H1 (cell line): ENCODE data around the gene SLC1A4. TPM values are rescaled to one million over a fixed set of nuclear protein-coding genes. Genes with fewer than 3 reads are reported as not detected.
A peak's percentile ranks its signal among the peaks of the same experiment; 100 is the strongest.

Source experiments
- ATF3 ChIP-seq: IDR thresholded peaks from 2 replicates; pipeline ENCODE4 v1.6.1; 2011; ENCODE audit warnings: low read depth, mild to moderate bottlenecking, low read length; ENCODE audit not compliant: insufficient read depth
- BCL11A ChIP-seq, 2 experiments: IDR thresholded peaks; one replicate each; pipeline ENCODE4 v1.6.1; 2011; ENCODE audit warnings: low read depth in 2 of 2, low read length in 2 of 2, mild to moderate bottlenecking in 2 of 2
- EGR1 ChIP-seq: IDR thresholded peaks from 2 replicates; pipeline ENCODE4 v1.6.1; 2011; ENCODE audit warnings: low read depth, low read length, borderline replicate concordance
- EP300 ChIP-seq, 2 experiments: IDR thresholded peaks; 1 replicate in 1 of 2; 2 replicates in 1 of 2; pipeline ENCODE4 v1.6.1; 2011 to 2012; ENCODE audit warnings: low read depth in 2 of 2, low read length in 2 of 2, mild to moderate bottlenecking in 2 of 2, borderline replicate concordance in 1 of 2, inconsistent platforms in 1 of 2, moderate library complexity in 1 of 2
- GABPA ChIP-seq: IDR thresholded peaks from 2 replicates; pipeline ENCODE4 v1.6.1; 2011; ENCODE audit warnings: mild to moderate bottlenecking, low read length, moderate library complexity, borderline replicate concordance; ENCODE audit not compliant: insufficient read depth
- GTF2F1 ChIP-seq: IDR thresholded peaks from 2 replicates; pipeline ENCODE4 v1.6.1; 2012; ENCODE audit warnings: low read depth, low read length, improper control_type of control experiment, borderline replicate concordance
- KDM5A ChIP-seq: fragments of 200-600 bp; IDR thresholded peaks from 2 replicates; pipeline ENCODE4 v1.7.1; 2012; ENCODE audit warnings: mild to moderate bottlenecking, low read length, inconsistent platforms, mixed read lengths
- NRF1 ChIP-seq: IDR thresholded peaks from 2 replicates; pipeline ENCODE4 v1.6.1; 2011; ENCODE audit warnings: mild to moderate bottlenecking, low read depth, low read length, improper control_type of control experiment
- RAD21 ChIP-seq, 2 experiments: IDR thresholded peaks in 1 of 2; conservative IDR thresholded peaks in 1 of 2; 2 replicates each; pipeline ENCODE4 v1.6.1; 2011; ENCODE audit warnings: low read depth in 2 of 2, low read length in 2 of 2, improper control_type of control experiment in 1 of 2, inconsistent platforms in 1 of 2, mild to moderate bottlenecking in 1 of 2, moderate library complexity in 1 of 2
- RFX5 ChIP-seq: IDR thresholded peaks from 2 replicates; pipeline ENCODE4 v1.6.1; 2011; ENCODE audit warnings: low read depth, low read length, improper control_type of control experiment, borderline replicate concordance
- SP1 ChIP-seq: IDR thresholded peaks from 2 replicates; pipeline ENCODE4 v1.6.1; 2011; ENCODE audit warnings: low read depth, low read length
- SP2 ChIP-seq: IDR thresholded peaks from 2 replicates; pipeline ENCODE4 v1.6.1; 2012; ENCODE audit warnings: mild to moderate bottlenecking, low read length, inconsistent platforms
- SP4 ChIP-seq: IDR thresholded peaks from 2 replicates; pipeline ENCODE4 v1.6.1; 2012; ENCODE audit warnings: low read length, inconsistent platforms
- TAF7 ChIP-seq: optimal IDR thresholded peaks from 2 replicates; pipeline ENCODE3; 2011; ENCODE audit warnings: low read depth, mild to moderate bottlenecking, inconsistent platforms, low read length, moderate library complexity, borderline replicate concordance
- TEAD4 ChIP-seq: IDR thresholded peaks from 2 replicates; pipeline ENCODE4 v1.6.1; 2012; ENCODE audit warnings: low read depth, low read length, inconsistent platforms, mixed read lengths
- polyA plus RNA-seq, 7 experiments: library from polyadenylated mRNA; depleted of rRNA in 3 of 7; stranded (reverse) in 5 of 7; unstranded in 2 of 7; fragments of >200 nt in 5 of 7; fragments of 200-250 nt in 2 of 7; gene quantifications; 1 replicate in 5 of 7; 2 replicates in 1 of 7; 4 replicates in 1 of 7; pipeline versions ENCODE4 v1.2.1 to v1.2.3, GENCODE V29; 2011 to 2013; ENCODE audit warnings: missing spikeins in 2 of 7, mixed read lengths in 2 of 7
- total RNA-seq: library from RNA; stranded (reverse); fragmentation: NEBNext Ultra II Directional; extraction: Animal tissue kit (Norgen Biotek cat#: 25700); gene quantifications from 2 replicates; pipeline ENCODE4 v1.2.1, GENCODE V29; 2021

The SLC1A4 gene
- total and polyA plus RNA-seq, 2 of the 8 experiments (the other 6 are each of a cell fraction or from before 2014, with no cell fraction given) = 0.44 to 0.86 TPM

GRCh38 chr2:65049010-65049639, 59.9 kb downstream of the SLC1A4 start (continued):
- no peak for TF ChIP-seq RAD21 (IDR thresholded peaks at IDR 0.05 in 1 of 2, conservative IDR thresholded peaks at IDR 0.05 in 1 of 2; ENCODE audit: low read depth in 2 of 2, low read length in 2 of 2)
- 0 out of 2 replicates have a peak, but pooled peaks have one; percentile 12 for TF ChIP-seq SP1
- TF ChIP-seq KDM5A = no peak
- TF ChIP-seq GTF2F1 = no peak
- TF ChIP-seq EP300 (IDR thresholded peaks at IDR 0.05; ENCODE audit: borderline replicate concordance in 1 of 2, low read depth in 2 of 2, low read length in 2 of 2) = no peak
- TF ChIP-seq SP2 = no peak
- TF ChIP-seq ATF3 = no peak
- no peak for TF ChIP-seq TEAD4
- no peak for TF ChIP-seq NRF1
- no peak for TF ChIP-seq SP4
- TF ChIP-seq GABPA = no peak
- no peak for TF ChIP-seq TAF7
- no peak for TF ChIP-seq BCL11A (IDR thresholded peaks at IDR 0.05; ENCODE audit: low read depth in 2 of 2, low read length in 2 of 2)
- TF ChIP-seq RFX5 = no peak
- no peak for TF ChIP-seq EGR1
